22Rv1 (cell line): ENCODE measurements around the gene ITGBL1.

Source experiments
- ZFX ChIP-seq: fragments of 450-650 bp; IDR thresholded peaks from 2 replicates; pipeline ENCODE4 v1.6.1; 2017; ENCODE audit warnings: antibody characterized with exemption, borderline replicate concordance
- TF ChIP-seq, protein P1 (sequence below): fragments of 450-650 bp; IDR thresholded peaks from 2 replicates; pipeline ENCODE4 v1.5.1; 2017; ENCODE audit warnings: mild to moderate bottlenecking

DNA sequence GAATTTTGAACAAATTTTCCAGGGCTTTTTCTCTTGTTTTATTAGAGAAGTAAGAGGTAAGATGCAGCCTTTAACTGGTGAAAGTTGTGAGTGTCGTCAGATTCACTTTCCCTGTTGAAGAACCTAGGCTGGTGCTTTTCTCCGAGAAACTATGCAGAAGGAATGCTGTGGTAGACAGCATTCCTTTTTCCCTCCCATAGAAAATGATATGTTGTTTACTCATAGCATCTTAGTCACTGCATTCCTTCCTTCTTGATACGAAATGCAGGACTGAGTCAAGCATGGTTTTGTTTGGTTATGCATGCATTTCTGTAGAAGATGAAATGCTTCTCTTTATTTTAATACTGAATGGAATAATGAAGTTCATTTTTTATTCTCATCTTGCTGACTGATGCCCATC is 3.4 kb downstream of the ITGBL1 start:
- TF ChIP-seq, protein P1, sequence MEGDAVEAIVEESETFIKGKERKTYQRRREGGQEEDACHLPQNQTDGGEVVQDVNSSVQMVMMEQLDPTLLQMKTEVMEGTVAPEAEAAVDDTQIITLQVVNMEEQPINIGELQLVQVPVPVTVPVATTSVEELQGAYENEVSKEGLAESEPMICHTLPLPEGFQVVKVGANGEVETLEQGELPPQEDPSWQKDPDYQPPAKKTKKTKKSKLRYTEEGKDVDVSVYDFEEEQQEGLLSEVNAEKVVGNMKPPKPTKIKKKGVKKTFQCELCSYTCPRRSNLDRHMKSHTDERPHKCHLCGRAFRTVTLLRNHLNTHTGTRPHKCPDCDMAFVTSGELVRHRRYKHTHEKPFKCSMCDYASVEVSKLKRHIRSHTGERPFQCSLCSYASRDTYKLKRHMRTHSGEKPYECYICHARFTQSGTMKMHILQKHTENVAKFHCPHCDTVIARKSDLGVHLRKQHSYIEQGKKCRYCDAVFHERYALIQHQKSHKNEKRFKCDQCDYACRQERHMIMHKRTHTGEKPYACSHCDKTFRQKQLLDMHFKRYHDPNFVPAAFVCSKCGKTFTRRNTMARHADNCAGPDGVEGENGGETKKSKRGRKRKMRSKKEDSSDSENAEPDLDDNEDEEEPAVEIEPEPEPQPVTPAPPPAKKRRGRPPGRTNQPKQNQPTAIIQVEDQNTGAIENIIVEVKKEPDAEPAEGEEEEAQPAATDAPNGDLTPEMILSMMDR = no peak
- no peak for TF ChIP-seq ZFX
